SU-DHL-6 (cell line): ENCODE measurements around the gene HDAC6.

Experiments
- H2AFZ ChIP-seq: fragments of 200-600 bp; sonication (generic); 2 replicates; pipeline ENCODE4 v1.6.1; 2014; ENCODE audit warnings: low read depth, mild to moderate bottlenecking, moderate library complexity, mixed read lengths, antibody characterized with exemption, low read length; ENCODE audit not compliant: severe bottlenecking
- H3F3A ChIP-seq: fragments of 200-600 bp; shearing (Covaris generic); 2 replicates; pipeline ENCODE4 v1.6.0; 2016; ENCODE audit warnings: antibody characterized with exemption, mild to moderate bottlenecking; ENCODE audit not compliant: insufficient read depth
- H3K27ac ChIP-seq: fragments of 200-600 bp; sonication (generic); 2 replicates; pipeline ENCODE4 v1.5.1; 2016; ENCODE audit warnings: low read depth, mild to moderate bottlenecking, low read length, moderate library complexity, mixed read lengths
- H3K27me3 ChIP-seq: fragments of 200-600 bp; sonication (generic), shearing (Covaris generic); 2 replicates; pipeline ENCODE4 v1.6.0; 2014; ENCODE audit warnings: mild to moderate bottlenecking, low read length
- H3K36me3 ChIP-seq: fragments of 200-600 bp; sonication (generic); 2 replicates; pipeline ENCODE4 v1.6.1; 2014; ENCODE audit warnings: mild to moderate bottlenecking, low read length, mixed read lengths
- H3K4me2 ChIP-seq: fragments of 300-600, 200-600 bp; shearing (Covaris generic), sonication (generic); 2 replicates; pipeline ENCODE4 v1.6.0; 2014; ENCODE audit warnings: low read length, low read depth, mild to moderate bottlenecking; ENCODE audit not compliant: poor library complexity, severe bottlenecking
- H3K4me3 ChIP-seq: fragments of 200-600 bp; sonication (generic); 2 replicates; pipeline ENCODE4 v1.5.1; 2014; ENCODE audit warnings: antibody characterized with exemption, low read length, mild to moderate bottlenecking, mixed read lengths; ENCODE audit not compliant: insufficient read depth, poor library complexity, severe bottlenecking
- H3K79me2 ChIP-seq: fragments of 200-600 bp; sonication (generic); 2 replicates; pipeline ENCODE4 v1.6.1; 2014; ENCODE audit warnings: mild to moderate bottlenecking, low read length, moderate library complexity; ENCODE audit not compliant: insufficient read depth
- H3K9ac ChIP-seq: fragments of 200-600 bp; sonication (generic); 2 replicates; pipeline ENCODE4 v1.7.0; 2014; ENCODE audit warnings: mild to moderate bottlenecking, low read length
- H3K9me2 ChIP-seq: fragments of 200-600 bp; sonication (generic); replicated peaks from 2 replicates; pipeline ENCODE4 v1.6.1; 2014; ENCODE audit warnings: low read length; ENCODE audit not compliant: insufficient read depth
- H3K9me3 ChIP-seq: fragments of 200-600 bp; sonication (generic); 2 replicates; pipeline ENCODE4 v1.6.1; 2014; ENCODE audit warnings: low read length, mixed read lengths; ENCODE audit not compliant: insufficient read depth
- H4K20me1 ChIP-seq: fragments of 200-600 bp; sonication (generic); 2 replicates; pipeline ENCODE4 v1.6.1; 2014; ENCODE audit warnings: low read depth, mild to moderate bottlenecking, antibody characterized with exemption, low read length, moderate library complexity, mixed read lengths
- CTCF ChIP-seq: fragments of 200-600 bp; sonication (generic); IDR thresholded peaks from one replicate; pipeline ENCODE4 v1.5.1; 2017; ENCODE audit warnings: antibody characterized with exemption, mild to moderate bottlenecking, low read length, moderate library complexity; ENCODE audit not compliant: insufficient read depth, poor library complexity, severe bottlenecking
- EZH2phosphoT487 ChIP-seq: fragments of 200-600 bp; sonication (generic), shearing (Covaris generic); conservative IDR thresholded peaks from 2 replicates; pipeline ENCODE4 v1.6.1; 2018; ENCODE audit warnings: mild to moderate bottlenecking, antibody characterized with exemption, low read length, moderate library complexity, mixed read lengths

HDAC6 gene

DNA sequence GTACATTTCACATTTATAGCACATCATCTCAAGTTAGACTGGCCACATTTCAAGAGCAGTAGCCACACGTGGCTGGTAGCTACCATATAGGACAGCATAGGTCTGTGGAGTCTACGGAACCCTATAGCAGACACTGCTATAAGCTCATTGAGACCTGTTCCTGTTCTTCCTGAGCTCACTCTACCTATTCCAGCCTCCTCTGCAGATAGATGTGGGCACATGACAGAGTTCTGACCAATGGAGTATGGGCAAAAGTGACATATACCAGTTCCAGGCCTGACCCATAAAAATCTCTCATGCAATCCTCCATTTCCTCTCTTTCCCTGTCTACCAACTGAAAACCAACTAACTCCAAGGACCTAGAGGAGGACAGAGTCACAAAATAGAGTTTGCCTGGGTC lies 3.5 kb upstream of the HDAC6 start:
- Histone ChIP-seq H3K9ac (no peak overlapping the region), H3K4me3 (no peak overlapping the region), H2AFZ (no peak overlapping the region), H3K27ac (no peak overlapping the region), H3K9me2 (no peaks in the 10 kb centered on the region), H3K36me3 (no peaks in the 10 kb centered on the region), H3K9me3 (no peaks in the 10 kb centered on the region), H4K20me1 (no peaks in the 10 kb centered on the region), H3K4me2 (no peak overlapping the region), H3F3A (no peaks in the 10 kb centered on the region), H3K27me3 (no peaks in the 10 kb centered on the region), H3K79me2 (no peaks in the 10 kb centered on the region)
- TF ChIP-seq CTCF (no peak), EZH2phosphoT487 (no peak)

DNA sequence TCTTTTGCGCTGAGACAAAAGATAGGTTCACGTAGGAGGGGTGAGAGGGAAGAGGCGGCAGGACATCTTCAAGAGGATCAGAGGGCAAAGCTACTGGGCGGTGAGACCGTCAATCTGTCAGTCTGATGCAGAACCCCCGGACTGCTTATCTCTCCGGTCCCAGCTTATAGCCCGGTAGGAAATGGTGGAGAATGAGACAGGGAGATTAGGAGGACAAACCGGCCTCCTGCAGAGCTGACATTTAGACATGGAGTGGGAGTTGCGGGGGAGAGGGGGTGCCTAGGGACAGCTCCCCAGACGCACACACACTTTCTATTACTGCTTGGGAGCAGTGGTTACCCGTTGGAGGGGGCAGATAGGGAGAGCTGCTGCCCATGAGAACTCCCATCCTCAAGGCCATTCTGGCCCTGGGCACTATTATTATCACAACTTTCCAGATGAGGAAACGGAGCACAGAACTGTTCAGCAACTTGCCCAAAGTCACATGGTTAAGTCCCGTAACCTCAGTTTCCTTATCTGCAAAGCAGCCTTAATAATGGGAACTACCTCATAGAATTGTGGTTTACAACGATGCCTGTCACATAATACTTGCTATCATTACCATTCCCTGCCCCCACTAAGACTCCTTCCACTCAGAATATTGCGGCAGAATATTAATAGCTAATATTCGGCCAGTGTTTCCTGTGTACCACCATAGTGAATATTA lies 1.1 kb upstream of the HDAC6 start:
- TF ChIP-seq CTCF = no peak
- no peak for TF ChIP-seq EZH2phosphoT487
- Histone ChIP-seq H3K4me2 (peak overlapping the region; percentile 72), H3K27ac (peak overlapping the region; percentile 79), H2AFZ (no peak overlapping the region), H3K79me2 (no peaks in the 10 kb centered on the region), H3K9ac (peak overlapping the region; percentile 68), H3K4me3 (peak overlapping the region; percentile 50), H3F3A (no peaks in the 10 kb centered on the region), H3K36me3 (no peaks in the 10 kb centered on the region), H4K20me1 (no peaks in the 10 kb centered on the region), H3K9me2 (no peaks in the 10 kb centered on the region), H3K9me3 (no peaks in the 10 kb centered on the region), H3K27me3 (no peaks in the 10 kb centered on the region)

- no peaks in the 10 kb centered on the region for H3K9me2 ChIP-seq
- no peaks in the 10 kb centered on the region for H3K27me3 ChIP-seq
- TF ChIP-seq CTCF = no peak
- no peak for TF ChIP-seq EZH2phosphoT487
- no peaks in the 10 kb centered on the region for H4K20me1 ChIP-seq
- peak overlapping the region; percentile 84 for H3K9ac ChIP-seq
- peak overlapping the region; percentile 81 for H3K4me3 ChIP-seq
- H3K27ac ChIP-seq = peak overlapping the region; percentile 86
- H3K4me2 ChIP-seq = peak overlapping the region; percentile 65
- no peak overlapping the region for H2AFZ ChIP-seq
- no peaks in the 10 kb centered on the region for H3K36me3 ChIP-seq
- H3F3A ChIP-seq = no peaks in the 10 kb centered on the region
- no peaks in the 10 kb centered on the region for H3K9me3 ChIP-seq
- H3K79me2 ChIP-seq = no peaks in the 10 kb centered on the region
Measured at GRCh38 chrX:48802089-48802904, 430 bp downstream of the HDAC6 start.
